GM23338 (cell line): ENCODE results near the gene SFTPB. TPM values are rescaled to one million over a fixed set of nuclear protein-coding genes. Genes with fewer than 3 reads are reported as not detected.
"Not testable (repeated sequence)": the region's sequence is repeated elsewhere in the genome, so short reads cannot be mapped to it uniquely, and the experiment has no call there.

ENCODE experiments used
- ATAC-seq: fragments of 200-7000 bp; cut with Tn5 transposase; 3 replicates; pipeline ENCODE4 v1.9.1; 2020
- DNase-seq: peaks from one replicate; pipeline ENCODE4 v3.0.0-alpha.2; 2015; ENCODE audit warnings: low spot score
- H2AFZ ChIP-seq: fragments of 200-600 bp; sonication (generic); 2 replicates; pipeline ENCODE4 v1.8.0; 2016; ENCODE audit warnings: antibody characterized with exemption, mild to moderate bottlenecking, moderate library complexity
- H3F3A ChIP-seq: fragments of 200-600 bp; sonication (generic); replicated peaks from 2 replicates; pipeline ENCODE4 v1.8.0; 2017; ENCODE audit warnings: antibody characterized with exemption, mixed run types, low read depth
- H3K27ac ChIP-seq: fragments of 200-600 bp; sonication (generic); 2 replicates; pipeline ENCODE4 v1.6.1; 2016; ENCODE audit warnings: low read depth
- H3K27me3 ChIP-seq: fragments of 200-600 bp; sonication (generic); 2 replicates; pipeline ENCODE4 v1.8.0; 2016; ENCODE audit warnings: mild to moderate bottlenecking, mixed run types, moderate library complexity; ENCODE audit not compliant: insufficient read depth
- H3K36me3 ChIP-seq: fragments of 200-600 bp; sonication (generic); 2 replicates; pipeline ENCODE4 v1.8.0; 2016; ENCODE audit warnings: mild to moderate bottlenecking; ENCODE audit not compliant: insufficient read depth
- H3K4me1 ChIP-seq: fragments of 200-600 bp; sonication (generic); 2 replicates; pipeline ENCODE4 v1.8.0; 2016; ENCODE audit warnings: mild to moderate bottlenecking, moderate library complexity; ENCODE audit not compliant: insufficient read depth
- H3K4me2 ChIP-seq: fragments of 200-600 bp; sonication (generic); 2 replicates; pipeline ENCODE4 v1.7.1; 2017; ENCODE audit warnings: mixed run types
- H3K4me3 ChIP-seq: fragments of 200-600 bp; sonication (generic); 2 replicates; pipeline ENCODE4 v1.6.1; 2016; ENCODE audit warnings: mixed run types
- H3K79me2 ChIP-seq: fragments of 200-600 bp; sonication (generic); replicated peaks from 2 replicates; pipeline ENCODE4 v1.8.0; 2017; ENCODE audit warnings: mild to moderate bottlenecking; ENCODE audit not compliant: insufficient read depth
- H3K9me2 ChIP-seq: fragments of 200-600 bp; sonication (generic); 2 replicates; pipeline ENCODE4 v1.8.0; 2017; ENCODE audit not compliant: insufficient read depth
- H4K20me1 ChIP-seq: fragments of 200-600 bp; sonication (generic); replicated peaks from 2 replicates; pipeline ENCODE4 v1.8.0; 2017; ENCODE audit warnings: mild to moderate bottlenecking; ENCODE audit not compliant: insufficient read depth
- H3K27ac Mint-ChIP-seq: 2 replicates; pipeline ENCODE4 v1.8.0; 2020; ENCODE audit warnings: inconsistent platforms, mild to moderate bottlenecking, moderate library complexity, mixed read lengths
- H3K27me3 Mint-ChIP-seq: 3 replicates; pipeline ENCODE4 v1.8.0; 2022; ENCODE audit warnings: low read depth, mild to moderate bottlenecking, moderate library complexity, mixed read lengths, inconsistent platforms; ENCODE audit not compliant: insufficient read depth, poor library complexity
- H3K36me3 Mint-ChIP-seq: 3 replicates; pipeline ENCODE4 v1.8.0; 2021; ENCODE audit warnings: low read depth, mild to moderate bottlenecking, inconsistent platforms, moderate library complexity, mixed read lengths
- H3K4me1 Mint-ChIP-seq: 3 replicates; pipeline ENCODE4 v1.8.0; 2020; ENCODE audit warnings: mild to moderate bottlenecking, inconsistent platforms, mixed read lengths
- H3K4me3 Mint-ChIP-seq: 3 replicates; pipeline ENCODE4 v1.8.0; 2021; ENCODE audit warnings: moderate library complexity, mild to moderate bottlenecking, inconsistent platforms, mixed read lengths
- H3K9me3 Mint-ChIP-seq: 3 replicates; pipeline ENCODE4 v1.8.0; 2020; ENCODE audit warnings: moderate library complexity, mild to moderate bottlenecking, inconsistent platforms, mixed read lengths
- CREB1 ChIP-seq: fragments of 250-450 bp; sonication (Bioruptor Pico); IDR thresholded peaks from 2 replicates; pipeline ENCODE4 v1.5.0; 2020; ENCODE audit warnings: low read depth, mild to moderate bottlenecking, moderate library complexity
- ETS1 ChIP-seq: IDR thresholded peaks from 2 replicates; pipeline ENCODE4 v1.6.1; 2016; ENCODE audit warnings: antibody characterized with exemption
- NANOG ChIP-seq: IDR thresholded peaks from 2 replicates; pipeline ENCODE4 v1.6.1; 2016; ENCODE audit warnings: antibody characterized with exemption, borderline replicate concordance
- POLR2AphosphoS5 ChIP-seq: IDR thresholded peaks from 2 replicates; pipeline ENCODE4 v1.6.1; 2016; ENCODE audit warnings: antibody characterized with exemption, low read depth
- STAT1 ChIP-seq: IDR thresholded peaks from one replicate; pipeline ENCODE4 v1.6.1; 2016; ENCODE audit warnings: antibody characterized with exemption; ENCODE audit not compliant: unreplicated experiment
- ZNF462 ChIP-seq: fragments of 250-450 bp; sonication (Bioruptor Pico); IDR thresholded peaks from 2 replicates; pipeline ENCODE4 v1.5.0; 2020; ENCODE audit warnings: mild to moderate bottlenecking, moderate library complexity
- polyA plus RNA-seq: library from polyadenylated mRNA; unstranded; fragments of >200 nt; fragmentation: Nextera tagmentation; extraction: Ambion mirVana; gene quantifications from 2 replicates; pipeline ENCODE4 v1.2.1, GENCODE V29; 2016
- total RNA-seq: library from RNA; depleted of rRNA; stranded (reverse); fragments of >200 nt; shearing (Covaris generic); gene quantifications from 2 replicates; pipeline ENCODE4 v1.2.3, GENCODE V29; 2014

SFTPB gene
- total and polyA plus RNA-seq, 2 experiments from 2014 or later = 0.06 TPM; not detected in 1

GRCh38 chr2:85672456-85672855 lies 4.5 kb upstream of the SFTPB start (continued):
- TF ChIP-seq ZNF462 (CRISPR knock-in tag) (no peak), CREB1 (CRISPR knock-in tag) (no peak)

GRCh38 chr2:85670416-85670815 lies 2.4 kb upstream of the SFTPB start:
- H3K27ac ChIP-seq, H3K9me2 ChIP-seq, H3K4me3 ChIP-seq, H3K27me3 ChIP-seq, H3K4me2 ChIP-seq, DNase-seq, H3K79me2 ChIP-seq, H2AFZ ChIP-seq, H4K20me1 ChIP-seq, H3K36me3 Mint-ChIP-seq, H3K27me3 Mint-ChIP-seq, H3K36me3 ChIP-seq, H3K9me3 Mint-ChIP-seq, H3F3A ChIP-seq, H3K27ac Mint-ChIP-seq, H3K4me3 Mint-ChIP-seq, H3K4me1 ChIP-seq, ATAC-seq: not testable (repeated sequence)
- H3K4me1 Mint-ChIP-seq = peaks cover 12% of the 10 kb centered on the region

GRCh38 chr2:85669549-85669948 lies 1.6 kb upstream of the SFTPB start:
- Histone ChIP-seq H3K4me1 (no peaks in the 10 kb centered on the region; the same call in 1 of the 2 replicates), H3K36me3 (no peaks in the 10 kb centered on the region), H3K27ac (no peak overlapping the region), H3F3A (no peaks in the 10 kb centered on the region), H3K4me2 (no peak overlapping the region), H3K9me2 (no peaks in the 10 kb centered on the region), H2AFZ (no peak overlapping the region), H3K4me3 (no peak overlapping the region), H3K79me2 (no peaks in the 10 kb centered on the region), H3K27me3 (no peaks in the 10 kb centered on the region), H4K20me1 (no peaks in the 10 kb centered on the region)
- no peaks in the 10 kb centered on the region for H3K9me3 Mint-ChIP-seq
- no peak overlapping the region for H3K4me3 Mint-ChIP-seq
- ATAC-seq (no peak), DNase-seq (no peak)
- H3K27me3 Mint-ChIP-seq = peaks cover 4% of the 10 kb centered on the region
- no peaks in the 10 kb centered on the region for H3K36me3 Mint-ChIP-seq
- no peak overlapping the region for H3K27ac Mint-ChIP-seq
- peaks cover 12% of the 10 kb centered on the region for H3K4me1 Mint-ChIP-seq
- no peak for TF ChIP-seq NANOG
- TF ChIP-seq POLR2AphosphoS5 = no peak
- no peak for TF ChIP-seq STAT1
- no peak for TF ChIP-seq ETS1
